HT1080 (cell line): ENCODE measurements around the gene GCNA. TPM values are rescaled to one million over a fixed set of nuclear protein-coding genes. Genes with fewer than 3 reads are reported as not detected.
"Not testable (repeated sequence)": the region's sequence is repeated elsewhere in the genome, so short reads cannot be mapped to it uniquely, and the experiment has no call there.

Source experiments
- DNase-seq: peaks from one replicate; pipeline ENCODE4 v3.0.0-alpha.2; 2015; ENCODE audit warnings: low read depth
- total RNA-seq: library from RNA; depleted of rRNA; stranded (reverse); fragments of >200 nt; shearing (Covaris generic); gene quantifications from 2 replicates; pipeline ENCODE4 v1.2.3, GENCODE V29; 2014

GCNA gene
- total RNA-seq, 1 experiment from 2014 or later, result 1.4 TPM

DNA sequence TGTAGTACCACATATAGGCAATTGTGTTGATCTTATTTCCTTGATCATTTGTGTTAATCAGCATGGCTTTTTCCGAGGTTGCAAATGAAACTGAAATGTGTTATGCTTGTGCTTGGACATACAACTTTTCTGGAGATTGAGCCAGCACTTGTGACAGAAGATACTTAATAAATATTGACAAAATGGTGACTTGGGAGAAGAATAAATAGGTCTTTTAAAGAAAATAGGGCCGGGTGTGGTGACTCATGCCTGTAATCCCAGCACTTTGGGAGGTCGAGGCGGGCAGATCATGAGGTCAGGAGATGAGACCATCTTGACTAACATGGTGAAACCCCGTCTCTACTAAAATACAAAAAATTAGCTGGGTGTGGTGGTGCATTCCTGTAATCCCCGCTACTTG is 18.5 kb upstream of the GCNA start:
- not testable (repeated sequence) for DNase-seq

- no peak for DNase-seq
Observed at GRCh38 chrX:71563921-71564320, 14.3 kb upstream of the GCNA start.

GRCh38 chrX:71565474-71566041 is 12.7 kb upstream of the GCNA start:
- DNase-seq, result no peak

- DNase-seq, result not testable (repeated sequence)
Observed at GRCh38 chrX:71571390-71571789, 6.8 kb upstream of the GCNA start.

GRCh38 chrX:71573590-71573989 is 4.6 kb upstream of the GCNA start:
- DNase-seq, result no peak

- DNase-seq, result no peak
Observed at GRCh38 chrX:71577682-71578081, 555 bp upstream of the GCNA start.

DNA sequence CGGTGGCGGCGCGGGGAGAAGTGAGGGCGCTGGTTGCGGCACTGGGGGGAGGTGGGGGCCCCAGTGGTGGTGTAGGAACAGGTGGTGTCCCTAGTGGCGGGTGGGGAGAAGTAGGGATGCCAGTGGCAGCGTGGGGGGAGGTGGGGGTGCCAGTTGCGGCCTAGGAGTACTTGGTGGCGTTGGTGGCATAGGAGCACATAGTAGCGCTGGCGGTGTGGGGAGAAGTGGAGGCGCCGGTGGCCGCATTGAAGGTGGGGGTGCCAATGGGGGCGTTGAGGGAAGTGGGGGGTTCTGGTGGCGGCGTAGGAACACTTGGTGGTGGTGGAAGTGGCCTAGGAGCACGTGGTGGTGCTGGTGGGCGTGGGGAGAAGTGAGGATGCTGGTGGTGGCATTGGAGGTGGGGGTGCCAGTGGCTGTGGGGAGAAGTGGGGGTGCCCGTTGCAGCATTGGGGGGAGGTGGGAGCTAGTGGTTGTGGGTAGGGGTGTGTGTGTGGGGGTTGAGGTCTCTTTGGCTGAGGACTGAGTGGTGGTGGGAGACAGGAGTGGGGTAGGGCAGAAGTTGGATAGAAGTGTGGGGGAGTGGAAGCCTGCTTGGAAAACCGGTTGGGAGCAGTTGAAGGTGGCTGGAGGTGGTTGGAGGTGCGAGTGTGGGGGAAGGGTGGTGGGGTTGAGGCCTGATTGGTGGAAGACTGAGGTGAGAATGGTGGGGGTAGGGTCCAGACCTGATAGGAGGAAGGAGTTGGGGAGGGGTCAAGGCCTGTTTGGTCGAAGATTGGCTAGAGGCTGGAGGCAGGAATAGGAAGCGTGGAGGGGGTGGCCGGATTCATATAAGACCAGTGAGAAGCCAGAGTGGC is 1.1 kb downstream of the GCNA start:
- no peak for DNase-seq

GRCh38 chrX:71579990-71580380 is 1.7 kb downstream of the GCNA start:
- no peak for DNase-seq

DNA sequence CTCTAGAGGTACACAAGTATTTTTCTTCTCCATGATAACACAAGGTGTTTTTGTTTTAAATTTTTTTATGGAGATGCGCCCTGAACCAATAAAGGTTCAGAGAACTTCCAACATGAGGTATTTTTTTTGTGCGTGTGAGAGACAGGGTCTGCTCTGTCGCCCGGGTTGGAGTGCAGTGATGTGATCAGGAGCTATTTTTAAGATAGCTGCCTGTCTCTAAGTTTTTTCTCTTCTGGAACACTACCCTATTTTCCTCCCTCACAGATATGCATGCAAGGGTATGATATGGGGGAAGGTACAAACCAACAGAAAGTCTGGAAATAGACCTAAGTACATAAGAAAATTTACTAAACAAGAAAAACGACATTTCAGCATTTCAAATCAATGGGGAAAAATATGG is 3.0 kb downstream of the GCNA start:
- DNase-seq, result no peak

DNA sequence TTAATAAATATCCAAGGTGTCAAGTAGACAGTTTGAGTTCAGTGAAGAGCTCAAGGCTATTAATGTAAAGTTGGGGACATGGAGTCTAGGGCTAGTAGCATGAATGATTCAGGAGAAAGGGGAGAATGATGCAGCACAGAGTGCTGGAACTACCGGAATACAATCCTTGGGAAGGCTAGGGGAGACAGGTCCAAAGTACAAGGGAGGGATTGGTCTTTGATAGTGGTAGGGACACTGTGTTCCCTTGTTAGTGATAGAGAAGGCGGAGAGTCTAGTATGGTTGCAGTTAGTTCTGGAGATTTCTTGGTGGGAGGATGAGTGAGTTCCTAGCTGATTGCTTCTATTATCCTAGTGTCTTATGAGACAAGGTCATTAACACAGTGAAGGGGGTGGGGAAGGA is 8.7 kb downstream of the GCNA start:
- no peak for DNase-seq

- DNase-seq, result not testable (repeated sequence)
Observed at GRCh38 chrX:71593210-71593609, 15.0 kb downstream of the GCNA start.

DNA sequence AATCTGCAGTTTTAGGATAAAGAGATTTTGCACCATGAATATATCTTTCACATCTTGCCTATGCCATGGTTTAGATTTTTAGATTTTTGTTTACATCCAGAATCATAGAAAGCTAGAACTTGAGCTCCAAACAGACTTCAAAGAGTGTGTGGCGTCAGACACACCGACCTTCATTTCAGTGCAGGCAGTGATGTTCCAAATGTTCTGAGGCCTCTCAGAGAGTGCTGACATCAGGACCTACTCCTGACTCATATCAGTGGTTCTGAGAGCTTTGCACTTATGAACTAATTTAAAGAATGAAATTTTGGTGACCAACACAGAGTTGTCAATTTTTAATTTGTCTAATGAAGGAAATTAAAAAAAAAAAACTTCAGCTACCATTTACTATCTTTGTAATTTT is 21.7 kb downstream of the GCNA start:
- no peak for DNase-seq

DNA sequence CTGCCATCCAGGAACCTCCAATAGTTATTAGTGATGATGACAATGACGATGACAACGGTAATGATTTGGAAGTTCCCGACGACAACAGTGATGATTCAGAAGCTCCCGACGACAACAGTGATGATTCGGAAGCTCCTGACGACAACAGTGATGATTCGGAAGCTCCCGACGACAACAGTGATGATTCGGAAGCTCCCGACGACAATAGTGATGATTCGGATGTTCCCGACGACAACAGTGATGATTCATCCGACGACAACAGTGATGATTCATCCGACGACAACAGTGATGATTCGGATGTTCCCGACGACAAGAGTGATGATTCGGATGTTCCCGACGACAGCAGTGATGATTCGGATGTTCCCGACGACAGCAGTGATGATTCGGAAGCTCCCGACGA is 25.4 kb downstream of the GCNA start:
- no peak for DNase-seq

DNA sequence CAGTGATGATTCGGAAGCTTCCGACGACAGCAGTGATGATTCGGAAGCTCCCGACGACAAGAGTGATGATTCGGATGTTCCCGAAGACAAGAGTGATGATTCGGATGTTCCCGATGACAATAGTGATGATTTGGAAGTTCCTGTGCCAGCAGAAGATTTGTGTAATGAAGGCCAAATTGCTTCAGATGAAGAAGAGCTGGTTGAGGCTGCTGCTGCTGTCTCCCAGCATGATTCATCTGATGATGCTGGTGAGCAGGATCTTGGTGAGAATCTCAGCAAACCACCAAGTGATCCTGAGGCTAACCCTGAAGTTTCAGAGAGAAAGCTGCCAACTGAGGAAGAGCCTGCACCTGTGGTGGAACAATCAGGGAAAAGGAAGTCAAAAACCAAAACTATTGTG is 25.9 kb downstream of the GCNA start:
- DNase-seq, result no peak

GRCh38 chrX:71604796-71605568 is 26.7 kb downstream of the GCNA start:
- DNase-seq, result no peak

GRCh38 chrX:71606536-71607216 is 28.4 kb downstream of the GCNA start:
- DNase-seq, result no peak

DNA sequence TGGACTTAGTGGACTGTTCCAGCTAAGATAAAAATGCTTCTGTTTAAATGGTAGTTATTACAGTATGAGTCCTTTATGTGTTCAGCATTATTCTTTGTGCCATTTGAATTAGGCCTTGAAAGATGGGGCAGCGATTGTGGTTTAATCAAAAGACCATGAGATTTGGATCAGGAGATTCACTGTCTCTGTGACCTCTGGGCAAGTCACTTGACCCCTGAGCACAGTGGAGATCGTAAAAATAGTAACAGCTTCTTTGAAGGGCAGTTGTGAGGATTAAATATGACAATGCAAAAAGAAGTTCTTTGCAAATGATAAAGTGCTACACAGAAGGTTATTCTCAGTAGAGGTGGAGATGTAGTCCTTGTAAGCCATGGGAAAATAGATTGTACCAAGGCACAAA is 29.3 kb downstream of the GCNA start:
- DNase-seq, result no peak

GRCh38 chrX:71609095-71609750 is 31.0 kb downstream of the GCNA start:
- DNase-seq, result no peak

DNA sequence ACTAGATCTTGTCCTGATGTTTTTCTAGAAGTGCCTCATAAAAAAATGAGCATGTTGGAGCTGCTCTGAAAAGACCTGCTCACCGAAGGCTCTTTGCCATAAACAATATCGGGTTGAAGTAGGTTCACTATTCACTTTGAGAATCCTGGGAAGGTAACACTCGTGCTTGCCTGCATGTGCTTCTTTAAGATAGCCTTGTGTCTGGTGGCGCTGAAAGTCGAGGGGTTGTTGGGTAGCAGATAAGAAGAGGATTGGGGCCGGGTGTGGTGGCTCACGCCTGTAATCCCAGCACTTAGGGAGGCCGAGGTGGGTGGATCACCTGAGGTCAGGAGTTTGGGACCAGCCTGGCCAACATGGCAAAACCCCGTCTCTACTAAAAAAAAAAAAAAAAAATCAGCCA is 33.5 kb downstream of the GCNA start:
- not testable (repeated sequence) for DNase-seq

DNA sequence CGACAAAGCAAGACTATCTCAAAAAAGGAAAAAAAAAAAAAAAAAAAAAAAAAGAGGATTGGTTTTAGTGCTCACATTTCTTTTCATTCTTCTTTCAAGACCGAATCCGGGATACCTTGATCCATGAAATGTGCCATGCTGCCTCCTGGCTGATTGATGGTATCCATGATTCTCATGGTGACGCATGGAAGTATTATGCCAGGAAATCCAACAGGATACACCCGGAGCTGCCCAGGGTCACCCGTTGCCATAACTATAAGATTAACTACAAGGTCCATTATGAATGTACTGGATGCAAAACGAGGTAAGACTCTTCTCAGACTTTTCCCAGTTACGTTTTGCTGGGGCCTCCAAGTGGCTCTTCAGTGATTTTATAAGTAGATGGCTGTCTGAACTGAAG is 34.0 kb downstream of the GCNA start:
- DNase-seq, result no peak

- no peak for DNase-seq
Observed at GRCh38 chrX:71615056-71615455, 36.8 kb downstream of the GCNA start.
